NB4 (cell line): ENCODE data around the gene MRPS33.

Experiments used
- CTCF ChIP-seq: IDR thresholded peaks from one replicate; pipeline ENCODE4 v1.5.1; 2012; ENCODE audit warnings: low read depth, low read length
- MAX ChIP-seq: IDR thresholded peaks from 2 replicates; pipeline ENCODE4 v1.6.1; 2011; ENCODE audit warnings: low read depth, low read length
- MYC ChIP-seq: IDR thresholded peaks from 2 replicates; pipeline ENCODE4 v1.6.1; 2011; ENCODE audit warnings: low read depth, low read length
- POLR2A ChIP-seq: IDR thresholded peaks from 2 replicates; pipeline ENCODE4 v1.6.1; 2011; ENCODE audit warnings: mild to moderate bottlenecking; ENCODE audit not compliant: insufficient read length; ENCODE audit errors: extremely low read depth

DNA sequence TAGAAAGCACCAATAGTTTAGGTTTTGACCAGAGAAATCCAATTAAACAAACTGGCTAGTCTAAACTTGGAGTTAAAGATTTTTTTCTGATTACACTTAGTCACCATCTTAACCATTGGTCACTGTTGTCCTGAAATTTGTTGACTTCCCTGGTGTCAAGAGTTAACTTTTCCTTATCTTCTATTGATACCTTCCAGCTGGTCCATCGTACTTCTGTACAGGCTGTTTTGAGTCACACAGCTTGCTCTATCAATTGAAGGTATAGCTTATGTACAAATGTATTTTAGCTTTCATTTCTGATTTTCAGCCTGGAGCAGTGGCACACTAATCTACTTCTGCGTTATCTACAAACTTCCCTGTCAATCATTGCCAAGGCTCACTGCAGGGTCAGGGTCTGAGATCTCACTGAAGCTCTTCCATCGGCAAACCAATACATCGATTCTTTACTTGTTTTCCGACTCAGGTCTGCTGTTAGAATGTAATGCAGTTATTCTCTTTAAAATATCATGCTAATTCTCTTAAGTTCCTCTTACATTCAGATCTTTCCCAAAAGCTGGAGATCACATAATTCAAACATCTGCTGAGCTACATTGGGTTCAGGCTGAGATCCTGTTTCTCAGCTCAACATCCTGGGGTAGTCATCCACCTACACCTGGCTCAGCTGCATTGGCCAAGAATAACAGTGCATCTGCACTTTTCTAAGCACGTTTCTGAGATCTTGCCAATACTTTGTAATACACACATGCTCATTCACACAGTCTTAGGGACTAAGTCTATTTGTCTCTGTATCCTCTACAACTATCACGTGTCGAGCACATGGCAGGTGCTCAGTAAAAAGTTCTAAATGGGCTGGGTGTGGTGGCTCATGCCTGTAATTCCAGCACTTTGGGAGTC is 11.3 kb downstream of the MRPS33 start:
- no peak for TF ChIP-seq CTCF
- no peak for TF ChIP-seq MYC
- no peak for TF ChIP-seq POLR2A
- no peak for TF ChIP-seq MAX
